SU-DHL-6 (cell line): ENCODE data around the gene TMEM263.

ENCODE experiments used
- H2AFZ ChIP-seq: fragments of 200-600 bp; sonication (generic); 2 replicates; pipeline ENCODE4 v1.6.1; 2014; ENCODE audit warnings: low read depth, mild to moderate bottlenecking, moderate library complexity, mixed read lengths, antibody characterized with exemption, low read length; ENCODE audit not compliant: severe bottlenecking
- H3F3A ChIP-seq: fragments of 200-600 bp; shearing (Covaris generic); 2 replicates; pipeline ENCODE4 v1.6.0; 2016; ENCODE audit warnings: antibody characterized with exemption, mild to moderate bottlenecking; ENCODE audit not compliant: insufficient read depth
- H3K27ac ChIP-seq: fragments of 200-600 bp; sonication (generic); 2 replicates; pipeline ENCODE4 v1.5.1; 2016; ENCODE audit warnings: low read depth, mild to moderate bottlenecking, low read length, moderate library complexity, mixed read lengths
- H3K27me3 ChIP-seq: fragments of 200-600 bp; sonication (generic), shearing (Covaris generic); 2 replicates; pipeline ENCODE4 v1.6.0; 2014; ENCODE audit warnings: mild to moderate bottlenecking, low read length
- H3K36me3 ChIP-seq: fragments of 200-600 bp; sonication (generic); 2 replicates; pipeline ENCODE4 v1.6.1; 2014; ENCODE audit warnings: mild to moderate bottlenecking, low read length, mixed read lengths
- H3K4me2 ChIP-seq: fragments of 300-600, 200-600 bp; shearing (Covaris generic), sonication (generic); 2 replicates; pipeline ENCODE4 v1.6.0; 2014; ENCODE audit warnings: low read length, low read depth, mild to moderate bottlenecking; ENCODE audit not compliant: poor library complexity, severe bottlenecking
- H3K4me3 ChIP-seq: fragments of 200-600 bp; sonication (generic); 2 replicates; pipeline ENCODE4 v1.5.1; 2014; ENCODE audit warnings: antibody characterized with exemption, low read length, mild to moderate bottlenecking, mixed read lengths; ENCODE audit not compliant: insufficient read depth, poor library complexity, severe bottlenecking
- H3K79me2 ChIP-seq: fragments of 200-600 bp; sonication (generic); 2 replicates; pipeline ENCODE4 v1.6.1; 2014; ENCODE audit warnings: mild to moderate bottlenecking, low read length, moderate library complexity; ENCODE audit not compliant: insufficient read depth
- H3K9ac ChIP-seq: fragments of 200-600 bp; sonication (generic); 2 replicates; pipeline ENCODE4 v1.7.0; 2014; ENCODE audit warnings: mild to moderate bottlenecking, low read length
- H3K9me2 ChIP-seq: fragments of 200-600 bp; sonication (generic); replicated peaks from 2 replicates; pipeline ENCODE4 v1.6.1; 2014; ENCODE audit warnings: low read length; ENCODE audit not compliant: insufficient read depth
- H3K9me3 ChIP-seq: fragments of 200-600 bp; sonication (generic); 2 replicates; pipeline ENCODE4 v1.6.1; 2014; ENCODE audit warnings: low read length, mixed read lengths; ENCODE audit not compliant: insufficient read depth
- H4K20me1 ChIP-seq: fragments of 200-600 bp; sonication (generic); 2 replicates; pipeline ENCODE4 v1.6.1; 2014; ENCODE audit warnings: low read depth, mild to moderate bottlenecking, antibody characterized with exemption, low read length, moderate library complexity, mixed read lengths
- CTCF ChIP-seq: fragments of 200-600 bp; sonication (generic); IDR thresholded peaks from one replicate; pipeline ENCODE4 v1.5.1; 2017; ENCODE audit warnings: antibody characterized with exemption, mild to moderate bottlenecking, low read length, moderate library complexity; ENCODE audit not compliant: insufficient read depth, poor library complexity, severe bottlenecking
- EZH2phosphoT487 ChIP-seq: fragments of 200-600 bp; sonication (generic), shearing (Covaris generic); conservative IDR thresholded peaks from 2 replicates; pipeline ENCODE4 v1.6.1; 2018; ENCODE audit warnings: mild to moderate bottlenecking, antibody characterized with exemption, low read length, moderate library complexity, mixed read lengths

Gene TMEM263

GRCh38 chr12:107014055-107014454 is 58.3 kb downstream of the TMEM263 start:
- Histone ChIP-seq H3K36me3 (no peaks in the 10 kb centered on the region), H3K27me3 (no peaks in the 10 kb centered on the region), H3K4me3 (no peak overlapping the region), H3K79me2 (no peaks in the 10 kb centered on the region), H3K9me3 (no peaks in the 10 kb centered on the region), H3K4me2 (no peak overlapping the region), H3F3A (no peaks in the 10 kb centered on the region), H3K9me2 (no peaks in the 10 kb centered on the region), H2AFZ (no peak overlapping the region), H3K9ac (no peak overlapping the region), H4K20me1 (no peaks in the 10 kb centered on the region), H3K27ac (no peak overlapping the region)
- no peak for TF ChIP-seq CTCF
- TF ChIP-seq EZH2phosphoT487, result no peak

GRCh38 chr12:107017042-107017441 is 61.3 kb downstream of the TMEM263 start:
- no peak overlapping the region for H3K4me2 ChIP-seq
- H3K36me3 ChIP-seq, result no peaks in the 10 kb centered on the region
- no peaks in the 10 kb centered on the region for H3F3A ChIP-seq
- H3K4me3 ChIP-seq, result no peak overlapping the region
- no peaks in the 10 kb centered on the region for H3K79me2 ChIP-seq
- H3K27me3 ChIP-seq, result no peaks in the 10 kb centered on the region
- H3K9ac ChIP-seq, result no peak overlapping the region
- TF ChIP-seq CTCF (no peak), EZH2phosphoT487 (no peak)
- no peak overlapping the region for H3K27ac ChIP-seq
- H4K20me1 ChIP-seq, result no peaks in the 10 kb centered on the region
- H3K9me2 ChIP-seq, result no peaks in the 10 kb centered on the region
- no peak overlapping the region for H2AFZ ChIP-seq
- no peaks in the 10 kb centered on the region for H3K9me3 ChIP-seq

GRCh38 chr12:107019546-107019945 is 63.8 kb downstream of the TMEM263 start:
- no peak overlapping the region for H3K27ac ChIP-seq
- no peaks in the 10 kb centered on the region for H3K9me3 ChIP-seq
- H3K36me3 ChIP-seq, result no peaks in the 10 kb centered on the region
- H3K9ac ChIP-seq, result no peak overlapping the region
- H3K9me2 ChIP-seq, result no peaks in the 10 kb centered on the region
- no peaks in the 10 kb centered on the region for H4K20me1 ChIP-seq
- H2AFZ ChIP-seq, result no peak overlapping the region
- H3F3A ChIP-seq, result no peaks in the 10 kb centered on the region
- H3K4me2 ChIP-seq, result no peak overlapping the region
- no peaks in the 10 kb centered on the region for H3K27me3 ChIP-seq
- no peak for TF ChIP-seq EZH2phosphoT487
- TF ChIP-seq CTCF, result no peak
- H3K79me2 ChIP-seq, result no peaks in the 10 kb centered on the region
- H3K4me3 ChIP-seq, result no peak overlapping the region
